Neural crest cell (in vitro differentiated cells): Measurements from ENCODE around the gene ZMIZ1. TPM values are rescaled to one million over a fixed set of nuclear protein-coding genes. Genes with fewer than 3 reads are reported as not detected.

Experiments used
- DNase-seq: peaks from one replicate; pipeline ENCODE4 v3.0.0; 2021; ENCODE audit warnings: low read depth, mixed read lengths, low spot score
- H3K27ac Mint-ChIP-seq: one replicate; pipeline ENCODE4 v1.8.0; 2021; ENCODE audit warnings: mild to moderate bottlenecking, mixed read lengths; ENCODE audit not compliant: unreplicated experiment
- H3K27me3 Mint-ChIP-seq: 2 replicates; pipeline ENCODE4 v1.8.0; 2021; ENCODE audit warnings: low read depth, mild to moderate bottlenecking, mixed read lengths
- H3K36me3 Mint-ChIP-seq: 2 replicates; pipeline ENCODE4 v1.8.0; 2021; ENCODE audit warnings: low read depth, mild to moderate bottlenecking, mixed read lengths
- H3K4me1 Mint-ChIP-seq: 2 replicates; pipeline ENCODE4 v1.8.0; 2021; ENCODE audit warnings: mixed read lengths
- H3K4me3 Mint-ChIP-seq: one replicate; pipeline ENCODE4 v1.8.0; 2021; ENCODE audit warnings: mild to moderate bottlenecking, mixed read lengths
- H3K9me3 Mint-ChIP-seq: 2 replicates; pipeline ENCODE4 v1.8.0; 2021; ENCODE audit warnings: mixed read lengths
- CTCF ChIP-seq: fragments of 200-600 bp; sonication (generic); conservative IDR thresholded peaks from 2 replicates; pipeline ENCODE4 v1.5.0; 2021; ENCODE audit warnings: antibody characterized with exemption, mild to moderate bottlenecking
- total RNA-seq: library from RNA; stranded (reverse); gene quantifications from 2 replicates; pipeline ENCODE4 v1.2.1, GENCODE V29; 2021

Gene ZMIZ1
- total RNA-seq, 1 donor from 2014 or later: 92.0 TPM

DNA sequence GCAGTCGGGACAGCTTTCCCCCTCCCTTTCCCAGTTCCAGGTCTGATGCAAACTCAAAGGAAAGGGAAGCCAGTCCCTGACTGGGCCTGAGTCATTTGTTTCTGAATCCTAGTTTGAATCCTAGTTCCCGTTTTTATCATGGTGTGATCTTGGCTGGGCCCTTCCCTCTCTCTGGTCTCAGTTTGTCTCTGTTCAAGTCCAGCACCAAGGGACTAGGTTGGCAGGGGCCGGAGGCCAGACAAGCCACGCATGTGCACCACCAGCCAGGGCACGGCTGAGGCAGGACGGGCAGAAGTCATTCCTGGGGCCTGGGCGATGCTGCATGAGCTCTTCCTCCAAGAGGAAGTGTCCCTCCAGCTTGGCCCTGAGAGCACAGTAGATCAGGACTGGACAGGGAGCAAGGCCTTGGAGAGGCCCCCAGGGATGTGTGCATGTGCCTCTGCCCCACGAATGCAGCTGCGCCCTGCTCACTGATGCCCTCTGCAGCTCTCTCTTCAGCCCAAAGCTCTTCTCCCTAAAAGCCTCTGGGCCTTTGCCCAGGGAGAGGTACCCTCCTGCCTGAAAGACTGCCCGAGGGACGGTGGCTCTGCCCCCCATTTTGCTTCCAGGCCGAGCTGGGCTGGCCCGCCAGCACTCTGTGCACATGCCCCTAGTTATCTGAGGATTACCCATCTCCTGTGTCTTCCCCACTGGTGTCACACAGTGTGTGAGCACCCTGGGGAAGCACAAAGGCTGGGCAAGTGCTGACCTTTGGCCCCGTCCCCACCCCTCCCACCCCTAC lies 86.7 kb downstream of the ZMIZ1 start:
- Mint-ChIP-seq H3K36me3 (no peaks in the 10 kb centered on the region), H3K27me3 (no peaks in the 10 kb centered on the region), H3K4me1 (peaks cover 31% of the 10 kb centered on the region), H3K4me3 (no peak overlapping the region), H3K27ac (peak overlapping the region; percentile 62), H3K9me3 (no peaks in the 10 kb centered on the region)
- TF ChIP-seq CTCF: no peak
- no peak for DNase-seq

DNA sequence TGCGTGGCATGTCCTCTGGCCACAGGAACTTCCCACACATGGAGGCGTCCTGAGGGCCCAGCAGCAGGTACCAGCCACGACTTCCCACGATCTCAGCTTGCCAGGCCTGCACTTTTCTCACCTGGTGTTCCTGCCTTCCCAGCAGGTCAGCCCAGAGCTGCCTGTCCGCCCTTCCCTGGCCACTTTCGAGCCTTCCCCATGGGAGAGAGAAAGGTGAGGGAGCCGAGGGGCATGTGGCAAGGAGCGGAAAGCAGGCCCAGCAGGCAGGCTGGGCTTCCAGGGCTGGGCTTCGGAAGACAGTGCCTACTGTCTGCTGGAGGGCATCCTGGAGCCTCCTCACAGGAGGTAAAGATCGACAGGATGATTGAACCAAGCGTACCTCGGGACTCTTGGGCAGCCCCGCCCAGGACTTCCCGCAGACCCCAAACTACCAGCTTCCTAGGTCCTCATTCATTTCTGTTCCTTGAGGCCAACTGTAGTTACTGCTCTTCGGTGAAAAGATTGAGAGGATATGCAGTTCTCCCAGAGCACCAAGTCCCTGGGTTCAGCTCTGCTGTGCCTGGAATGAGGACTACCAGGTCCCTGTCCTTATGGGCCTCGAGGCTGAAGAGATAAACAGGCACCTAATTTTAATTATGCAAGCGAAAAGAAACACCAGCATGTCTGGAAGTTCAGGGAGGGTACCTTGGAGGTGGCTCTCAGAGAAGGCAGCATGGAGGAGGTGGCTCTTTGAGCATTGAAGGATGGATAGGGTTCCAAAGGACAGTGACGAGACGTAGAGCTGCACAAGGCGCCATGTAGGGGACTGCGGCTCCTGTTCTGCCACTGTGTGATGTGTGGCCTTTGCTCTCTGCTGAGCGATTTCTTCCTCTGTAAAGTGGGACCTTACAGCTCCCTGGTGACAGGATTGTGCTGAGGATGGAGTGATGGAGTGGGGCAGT lies 87.8 kb downstream of the ZMIZ1 start:
- Mint-ChIP-seq H3K9me3 (no peaks in the 10 kb centered on the region), H3K36me3 (no peaks in the 10 kb centered on the region), H3K4me3 (peak overlapping the region; percentile 17), H3K27ac (peak overlapping the region; percentile 65), H3K27me3 (no peaks in the 10 kb centered on the region), H3K4me1 (peaks cover 31% of the 10 kb centered on the region)
- no peak for DNase-seq
- no peak for TF ChIP-seq CTCF

- Mint-ChIP-seq H3K27me3 (no peaks in the 10 kb centered on the region), H3K36me3 (no peaks in the 10 kb centered on the region), H3K27ac (no peak overlapping the region), H3K4me3 (no peak overlapping the region), H3K9me3 (no peaks in the 10 kb centered on the region), H3K4me1 (peaks cover 32% of the 10 kb centered on the region)
- DNase-seq: no peak
- no peak for TF ChIP-seq CTCF
Measured at GRCh38 chr10:79158004-79158340, 89.2 kb downstream of the ZMIZ1 start.

DNA sequence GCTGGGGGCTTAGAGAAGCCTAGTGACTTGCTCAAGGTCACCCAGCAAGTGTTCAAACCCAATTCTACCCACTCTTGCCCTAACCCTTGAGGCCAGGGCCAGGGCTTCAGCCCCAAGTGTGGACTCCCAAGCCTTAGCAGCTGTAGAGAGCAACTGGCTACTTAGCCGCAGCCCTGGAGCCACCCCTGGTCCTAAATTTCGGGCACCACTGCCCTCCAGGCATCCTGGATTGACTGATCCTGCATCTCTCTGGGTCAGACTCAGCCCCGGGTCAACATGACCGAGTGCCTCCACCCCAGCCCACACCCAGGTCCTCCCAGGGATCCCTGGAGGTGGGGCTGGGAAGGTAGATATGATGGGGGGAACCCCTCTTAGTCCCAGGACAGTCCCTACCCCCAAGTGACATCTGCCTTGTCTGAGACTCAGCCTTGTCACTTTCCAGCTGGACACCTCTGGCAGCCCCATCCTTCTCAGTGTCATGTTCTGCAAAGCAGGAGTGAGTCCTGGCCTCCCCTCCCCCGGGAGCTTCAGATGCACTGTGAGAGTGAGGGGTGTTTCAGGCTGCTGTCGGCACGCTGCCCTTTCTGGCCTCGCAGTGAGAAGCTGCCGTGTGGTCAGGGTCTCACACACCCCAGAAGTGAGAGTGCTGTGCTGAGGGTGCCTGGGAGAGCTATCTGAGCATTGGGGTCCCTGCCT lies 89.8 kb downstream of the ZMIZ1 start:
- no peak for TF ChIP-seq CTCF
- H3K4me3 Mint-ChIP-seq: no peak overlapping the region
- no peaks in the 10 kb centered on the region for H3K27me3 Mint-ChIP-seq
- no peaks in the 10 kb centered on the region for H3K36me3 Mint-ChIP-seq
- peaks cover 32% of the 10 kb centered on the region for H3K4me1 Mint-ChIP-seq
- no peak for DNase-seq
- H3K9me3 Mint-ChIP-seq: no peaks in the 10 kb centered on the region
- H3K27ac Mint-ChIP-seq: peak overlapping the region; percentile 43

- H3K4me3 Mint-ChIP-seq: no peak overlapping the region
- no peaks in the 10 kb centered on the region for H3K36me3 Mint-ChIP-seq
- H3K27ac Mint-ChIP-seq: no peak overlapping the region
- no peak for TF ChIP-seq CTCF
- DNase-seq: no peak
- H3K27me3 Mint-ChIP-seq: no peaks in the 10 kb centered on the region
- H3K4me1 Mint-ChIP-seq: peaks cover 34% of the 10 kb centered on the region
- no peaks in the 10 kb centered on the region for H3K9me3 Mint-ChIP-seq
Measured at GRCh38 chr10:79159141-79159651, 90.4 kb downstream of the ZMIZ1 start.
